SW 1271 (cell line): ENCODE data around the gene BBS9.
"Not testable (repeated sequence)": the region's sequence is repeated elsewhere in the genome, so short reads cannot be mapped to it uniquely, and the experiment has no call there.

Experiments
- DNase-seq, 2 experiments: peaks; one replicate each; lab custom pipeline; 2025; lab: John Stamatoyannopoulos, UW

The BBS9 gene

DNA sequence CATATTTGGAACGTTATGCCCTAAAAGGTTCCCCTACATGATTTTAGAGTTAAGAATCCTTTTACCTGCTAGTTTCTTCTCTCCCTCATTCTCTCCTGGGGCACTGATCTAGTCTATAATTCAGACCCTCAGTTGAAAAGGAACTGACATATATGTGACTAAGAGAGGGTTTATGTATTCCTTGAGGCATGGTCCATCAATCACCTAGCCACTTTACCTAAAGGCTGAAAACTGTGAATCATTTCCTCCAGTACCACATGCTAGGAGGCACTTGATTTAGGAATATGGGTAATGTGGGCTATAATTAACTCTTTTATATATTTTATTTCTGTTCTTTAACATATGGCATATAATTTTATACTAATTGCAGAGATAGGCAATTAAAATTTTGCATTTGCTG is 303.5 kb downstream of the BBS9 start:
- no peak for DNase-seq

DNA sequence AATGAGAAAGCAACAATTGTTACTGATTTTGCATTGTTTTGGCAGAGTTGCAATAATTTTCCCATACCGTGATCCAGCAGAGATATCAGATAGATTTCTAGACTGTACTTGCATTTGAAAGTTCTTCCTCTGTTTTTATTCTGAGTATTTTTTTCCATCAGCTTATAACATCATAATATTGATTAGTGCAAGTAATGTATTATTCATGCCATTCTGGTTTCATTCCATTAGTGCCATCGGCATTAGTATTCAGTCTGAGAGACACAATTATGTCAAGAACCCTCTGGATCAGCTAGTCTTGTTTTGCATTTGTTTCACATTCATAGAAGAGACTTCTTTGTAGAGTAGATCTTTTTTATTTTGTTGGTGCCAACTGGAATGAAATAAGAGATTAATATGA is 304.0 kb downstream of the BBS9 start:
- no peak for DNase-seq

DNA sequence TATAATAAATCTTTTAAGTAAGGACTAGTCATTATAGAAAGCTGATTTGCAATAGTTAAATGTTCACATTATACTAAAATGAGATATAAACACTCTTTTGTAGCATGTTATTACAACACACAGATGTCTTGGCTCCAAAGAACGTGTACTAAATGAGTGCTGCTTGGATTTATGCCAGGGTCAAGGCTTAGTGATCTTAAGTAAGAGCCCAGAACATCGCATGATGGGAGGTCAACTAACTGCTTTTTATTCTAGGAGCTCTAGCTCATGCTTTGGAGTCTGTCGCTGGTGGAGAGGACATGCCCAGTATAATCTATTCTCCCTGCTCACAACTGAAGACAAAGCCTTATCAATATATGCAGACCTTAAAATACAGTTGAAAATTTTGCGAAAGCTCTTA is 315.1 kb downstream of the BBS9 start:
- DNase-seq, result no peak

DNA sequence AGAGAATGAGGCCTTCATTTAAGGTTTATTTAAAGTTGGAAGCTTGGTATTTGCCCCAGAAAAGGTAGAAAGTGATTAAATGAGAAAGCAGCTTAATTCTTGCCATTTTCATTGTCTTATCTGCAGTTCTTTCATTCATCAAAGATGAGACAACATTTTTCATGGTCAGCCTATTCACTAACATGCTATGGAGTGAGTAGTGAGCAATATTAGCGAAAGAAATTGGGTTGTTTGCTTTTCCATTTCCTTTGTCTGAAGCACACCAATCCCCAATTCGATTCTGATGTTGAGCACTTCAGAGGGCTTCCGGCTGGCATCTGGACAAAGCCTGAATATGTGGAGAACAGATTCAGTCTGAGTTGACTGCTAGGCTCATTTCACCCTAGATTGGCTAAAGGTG is 317.2 kb downstream of the BBS9 start:
- no peak for DNase-seq

DNA sequence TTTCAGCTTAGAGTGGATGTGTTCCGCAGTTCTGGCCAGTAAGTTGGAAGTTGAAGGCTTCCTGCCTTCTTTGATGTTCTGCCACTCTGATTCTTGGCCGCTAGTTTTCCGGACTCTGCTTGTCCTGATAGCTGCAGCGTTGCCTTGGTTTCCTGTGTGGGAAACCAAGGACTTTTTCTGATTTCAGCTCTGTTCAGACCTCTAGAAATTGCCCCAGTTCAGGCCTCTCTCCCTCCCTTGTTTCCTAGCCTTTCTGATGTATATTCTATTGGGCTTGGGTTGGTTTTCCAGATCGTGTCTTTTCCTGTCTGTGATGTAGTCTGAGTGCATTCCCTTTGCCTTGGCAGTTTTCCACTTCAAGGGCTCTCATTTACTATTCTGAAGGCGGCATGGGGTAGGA is 318.7 kb downstream of the BBS9 start:
- no peak for DNase-seq

DNA sequence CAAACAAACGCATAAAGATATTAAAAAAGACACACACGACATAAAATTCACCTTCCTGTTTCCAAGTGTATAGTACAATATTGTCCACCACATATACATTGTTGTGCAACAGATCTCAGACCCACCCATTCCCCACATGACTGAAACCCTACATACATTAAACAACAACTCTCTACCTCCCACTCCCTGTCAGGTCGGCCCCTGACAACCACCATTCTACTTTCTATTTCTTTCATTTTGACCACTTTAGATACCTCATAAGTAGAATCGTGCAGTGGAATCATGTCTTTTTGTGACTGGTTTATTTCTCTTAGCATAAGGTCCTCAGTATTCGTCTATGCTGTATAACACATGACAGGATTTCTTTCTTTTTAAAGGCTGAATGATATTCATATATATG is 320.5 kb downstream of the BBS9 start:
- no peak for DNase-seq

DNA sequence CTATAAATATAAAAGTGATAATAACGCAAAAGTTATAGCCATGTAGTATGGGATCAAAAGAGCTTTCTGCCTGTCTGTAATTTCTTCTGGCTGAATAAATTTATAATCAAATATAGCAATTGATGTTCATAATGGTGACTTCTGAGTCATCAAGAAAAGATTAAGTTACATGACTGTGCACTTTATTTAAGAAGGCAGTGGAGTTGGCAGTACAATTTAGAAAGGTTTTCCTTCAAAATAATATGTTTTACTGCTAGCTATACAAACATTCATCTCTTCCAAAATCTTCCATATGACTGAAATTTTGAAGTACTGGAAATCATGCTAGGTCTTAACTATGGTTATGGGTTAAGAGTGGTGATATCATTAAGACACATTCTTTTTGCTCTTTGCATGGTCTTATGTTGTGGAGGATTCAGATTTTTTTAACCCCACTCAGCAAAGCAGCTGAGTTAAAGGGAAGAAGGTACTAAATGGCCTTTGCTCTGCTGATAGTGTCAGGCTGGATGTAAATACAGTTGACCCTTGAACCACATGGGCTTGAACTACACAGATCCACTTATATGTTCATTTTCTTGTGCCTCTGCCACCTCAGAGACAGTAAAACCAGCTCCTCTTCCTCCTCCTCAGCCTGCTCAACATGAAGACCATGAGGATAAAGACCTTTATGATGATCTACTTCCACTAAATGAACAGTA is 323.6 kb downstream of the BBS9 start:
- DNase-seq, result no peak

DNA sequence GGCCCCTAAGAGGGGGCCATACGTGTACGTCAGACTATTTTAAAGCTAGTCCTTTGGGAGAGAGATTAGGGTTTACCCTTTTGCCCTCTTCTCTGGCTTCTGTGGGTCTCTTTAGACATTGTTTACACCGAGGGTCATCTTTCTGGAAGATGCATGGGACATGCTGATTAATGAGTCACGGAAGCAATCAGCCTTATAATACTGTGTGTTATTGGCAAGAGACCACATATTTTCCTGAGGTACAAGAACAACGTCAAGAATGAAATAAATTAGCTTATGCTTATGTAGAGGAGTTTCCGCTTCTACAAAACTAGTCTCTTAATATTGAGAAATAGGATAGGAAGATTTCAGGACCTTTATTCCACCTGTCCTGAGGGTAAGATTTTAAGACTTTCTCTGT is 327.7 kb downstream of the BBS9 start:
- DNase-seq, result no peak

DNA sequence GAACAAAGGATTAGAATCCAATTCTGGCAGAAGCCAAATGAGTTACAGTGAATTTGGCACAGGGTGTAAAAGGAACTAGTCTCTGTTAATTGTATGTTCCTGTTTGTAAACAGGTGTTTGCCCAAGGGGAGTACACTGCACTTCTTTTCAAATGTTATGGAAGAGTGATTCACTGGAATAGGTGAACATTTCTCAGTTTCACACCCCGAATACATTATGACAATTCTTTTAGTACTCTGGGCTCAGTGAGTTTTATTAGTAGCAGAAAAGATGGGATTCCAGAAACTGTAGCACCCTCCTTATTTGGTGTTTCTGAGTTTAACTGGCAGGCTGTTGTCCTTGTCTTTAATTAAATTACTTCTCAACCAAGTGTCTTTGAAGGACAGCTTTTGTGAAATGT is 329.2 kb downstream of the BBS9 start:
- DNase-seq, result no peak

DNA sequence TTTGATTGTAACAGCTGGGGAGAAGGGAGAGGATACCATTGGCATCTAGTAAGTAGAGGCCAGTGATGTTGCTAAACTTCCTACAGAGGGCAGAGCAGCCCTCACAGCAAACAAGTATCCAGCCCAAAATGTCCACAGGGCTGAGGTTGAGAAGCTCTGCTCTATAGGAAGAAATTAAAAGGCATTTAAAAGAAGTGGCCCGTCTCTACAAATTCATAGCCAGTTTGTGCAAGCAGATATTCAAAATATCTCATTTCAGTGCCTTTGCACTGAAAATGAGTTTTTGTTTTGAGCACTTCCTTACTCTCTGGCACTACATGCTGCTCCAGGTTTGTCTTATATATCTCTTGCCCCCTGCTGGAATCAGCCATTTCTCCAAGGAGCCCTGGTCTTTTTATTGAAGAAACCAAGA is 330.0 kb downstream of the BBS9 start:
- peak; percentile 17 to 60 for DNase-seq

DNA sequence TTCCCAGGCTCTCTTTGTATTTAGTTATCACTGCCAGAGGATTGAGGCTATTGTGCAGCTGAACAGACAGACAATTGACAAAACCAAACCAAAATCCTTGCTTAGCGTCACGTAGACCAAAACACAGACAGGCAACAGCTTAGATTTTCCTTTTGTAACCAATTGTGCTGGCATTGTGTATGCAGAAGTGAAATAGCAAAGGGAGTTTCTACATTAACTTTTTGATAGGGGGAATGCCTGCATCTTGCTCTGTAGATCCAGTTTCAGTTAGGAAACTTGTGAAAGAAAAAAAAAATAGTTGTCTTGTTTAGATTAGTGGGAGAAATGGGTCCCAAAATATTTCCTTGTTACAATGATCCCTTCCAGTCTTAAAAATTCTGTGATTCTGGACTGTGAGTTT is 333.8 kb downstream of the BBS9 start:
- DNase-seq, result peak in 1 of 2 experiments; percentile 5

DNA sequence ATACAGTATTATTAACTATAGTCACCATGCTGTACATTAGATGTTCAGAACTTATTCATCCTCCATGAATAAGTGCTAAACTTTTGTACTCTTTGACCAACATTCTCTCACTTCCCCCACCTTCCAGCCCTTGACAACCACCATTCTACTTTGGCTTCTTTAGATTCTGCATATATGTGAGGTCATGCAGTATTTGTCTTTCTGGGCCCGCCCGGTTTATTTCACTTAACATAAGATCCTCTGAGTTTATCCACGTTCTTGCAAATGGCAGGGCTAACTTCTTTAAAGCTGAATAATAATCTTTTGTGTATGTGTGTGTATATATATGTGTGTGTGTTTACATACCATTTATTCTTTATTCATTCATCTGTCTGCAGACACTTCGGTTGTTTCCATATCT is 336.8 kb downstream of the BBS9 start:
- DNase-seq, result no peak

DNA sequence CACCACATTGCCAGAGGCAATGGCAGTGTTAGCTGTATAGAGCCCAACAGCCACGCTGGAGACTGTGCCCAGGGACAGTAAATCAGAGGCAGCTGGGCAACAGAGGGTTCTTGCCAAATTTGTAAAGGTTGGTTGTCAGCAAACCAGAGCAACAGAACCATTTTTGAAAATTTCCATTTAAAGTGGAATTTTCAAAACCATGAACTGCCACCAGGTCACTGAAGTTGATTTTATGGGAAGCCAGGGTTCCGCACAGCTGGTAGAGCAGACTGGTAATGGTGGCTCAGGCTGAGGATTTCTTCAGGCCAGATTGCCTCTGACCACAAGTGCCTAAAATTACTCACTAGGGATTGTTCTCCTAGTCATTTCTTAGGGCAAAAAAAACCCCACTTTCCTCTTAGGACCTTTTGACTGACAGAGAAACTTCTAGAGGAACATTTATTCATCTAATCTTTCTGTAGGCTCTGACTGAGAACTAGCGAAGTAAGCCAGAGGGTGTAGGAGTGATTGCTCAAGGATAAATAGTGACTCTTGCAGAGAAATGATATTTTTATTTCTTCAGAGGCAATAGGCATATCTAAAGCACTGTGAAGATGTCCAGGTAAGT is 342.4 kb downstream of the BBS9 start:
- DNase-seq, result no peak

DNA sequence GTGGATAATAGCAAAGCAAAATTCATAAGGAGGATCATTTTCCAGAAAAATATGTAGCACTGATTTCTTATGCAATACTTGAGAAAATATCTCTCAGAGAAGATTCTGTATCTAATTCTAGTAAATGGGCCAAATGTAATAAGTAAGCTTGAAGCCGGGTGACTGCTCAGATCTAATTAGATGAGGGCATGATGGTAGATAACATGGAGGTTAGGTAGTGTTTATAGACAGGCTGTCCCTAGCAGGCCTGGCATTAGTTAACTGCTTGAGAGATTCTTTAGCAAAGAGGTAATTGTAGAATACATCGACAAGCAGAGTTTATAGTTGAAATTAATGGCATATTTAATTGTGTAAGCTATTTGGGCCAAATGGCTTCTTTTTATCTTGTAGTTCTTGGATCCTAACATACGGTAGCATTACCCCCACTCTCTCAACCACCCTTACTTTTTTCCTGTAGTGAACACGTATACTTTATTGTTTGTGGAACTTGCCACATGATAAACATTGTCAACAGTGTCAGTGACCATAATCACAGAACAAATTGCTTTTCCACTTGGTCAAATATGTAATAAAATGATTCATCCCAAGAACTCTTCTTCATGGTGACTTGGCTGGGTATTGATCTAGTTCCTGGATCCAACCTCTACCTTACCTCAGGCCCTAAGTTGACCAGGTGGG is 343.1 kb downstream of the BBS9 start:
- no peak for DNase-seq

DNA sequence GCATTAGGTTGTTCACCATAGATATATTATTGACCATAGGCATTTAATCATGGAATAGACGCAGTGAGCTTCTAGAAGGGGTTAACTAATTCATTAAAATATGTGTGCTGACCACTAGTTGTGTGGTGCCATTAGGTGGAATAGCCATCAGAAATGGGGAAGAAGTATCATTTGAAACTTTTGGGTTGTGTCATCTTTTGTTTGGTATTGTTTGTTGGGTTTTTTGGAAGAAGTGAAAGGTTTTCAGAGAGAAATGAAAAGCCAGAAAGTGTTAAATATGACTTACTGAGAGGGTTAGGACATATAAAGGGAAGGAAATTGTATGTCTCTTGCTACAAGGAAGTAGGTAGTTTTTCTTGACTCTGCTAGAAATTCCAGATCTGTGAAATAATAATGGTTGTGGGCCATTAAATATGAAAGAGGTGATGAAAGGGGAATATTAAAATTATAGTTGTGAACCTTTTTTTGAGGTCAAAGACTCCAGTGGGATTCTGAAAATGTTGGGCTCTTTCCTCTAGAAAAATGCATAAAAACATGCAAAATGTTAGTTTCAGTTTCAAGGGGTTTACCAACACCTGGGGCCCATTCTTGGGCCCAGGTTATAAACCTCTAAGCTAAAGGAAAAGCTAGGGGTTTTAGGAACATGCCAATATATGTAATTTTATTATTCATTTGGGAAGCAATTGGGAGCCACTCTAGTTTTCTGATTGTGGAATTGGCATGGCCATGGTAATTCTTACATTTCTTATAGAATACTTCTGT is 348.5 kb downstream of the BBS9 start:
- no peak for DNase-seq

DNA sequence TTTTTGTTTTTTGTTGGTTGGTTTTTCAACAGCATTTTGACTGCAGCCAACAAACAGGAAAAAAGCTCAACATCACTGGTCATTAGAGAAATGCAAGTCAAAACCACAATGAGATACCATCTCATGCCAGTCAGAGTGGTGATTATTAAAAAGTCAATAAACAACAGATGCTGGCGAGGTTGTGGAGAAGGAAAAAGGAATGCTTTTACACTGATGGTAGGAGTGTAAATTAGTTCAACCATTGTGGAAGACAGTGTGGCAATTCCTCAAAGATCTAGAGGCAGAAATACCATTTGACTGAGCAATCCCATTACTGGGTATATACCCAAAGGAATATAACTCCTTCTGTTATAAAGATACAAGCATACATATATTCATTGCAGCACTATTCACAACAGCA is 355.1 kb downstream of the BBS9 start:
- not testable (repeated sequence) for DNase-seq

DNA sequence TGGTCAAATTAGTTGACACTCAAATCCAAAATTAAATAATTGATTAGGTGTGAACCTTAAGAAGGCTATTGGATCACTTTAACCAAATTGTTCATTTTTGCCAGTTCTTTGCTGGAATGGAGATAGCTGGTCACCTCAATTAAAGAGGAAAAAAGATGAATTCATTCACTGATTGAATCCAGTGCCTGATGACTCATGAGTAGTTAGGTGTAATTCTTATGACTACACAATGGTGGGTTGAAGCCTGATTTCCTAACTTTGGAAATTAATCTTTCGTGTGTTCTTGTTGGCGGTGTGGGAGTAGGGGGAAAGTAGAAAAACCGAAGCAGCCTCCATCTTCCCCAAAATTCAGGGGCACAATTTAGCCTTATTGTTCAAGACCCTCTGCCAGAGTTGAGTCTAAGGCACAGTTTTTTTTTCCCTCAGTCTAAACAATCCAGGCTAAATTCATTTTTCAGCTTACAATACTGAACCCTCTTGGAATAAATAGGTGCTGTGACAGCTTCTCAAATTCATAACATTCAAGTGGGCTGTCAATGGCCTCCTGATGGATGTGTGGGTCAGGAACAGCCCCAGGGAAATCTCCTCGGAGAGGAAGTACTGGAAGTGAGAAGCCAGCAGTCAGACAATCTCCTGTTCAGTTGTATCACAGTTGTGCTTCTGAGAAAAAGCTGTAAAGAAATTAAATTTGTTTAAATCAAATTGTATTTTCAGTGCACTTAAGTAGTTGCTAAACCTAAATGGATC is 356.6 kb downstream of the BBS9 start:
- DNase-seq, result no peak

DNA sequence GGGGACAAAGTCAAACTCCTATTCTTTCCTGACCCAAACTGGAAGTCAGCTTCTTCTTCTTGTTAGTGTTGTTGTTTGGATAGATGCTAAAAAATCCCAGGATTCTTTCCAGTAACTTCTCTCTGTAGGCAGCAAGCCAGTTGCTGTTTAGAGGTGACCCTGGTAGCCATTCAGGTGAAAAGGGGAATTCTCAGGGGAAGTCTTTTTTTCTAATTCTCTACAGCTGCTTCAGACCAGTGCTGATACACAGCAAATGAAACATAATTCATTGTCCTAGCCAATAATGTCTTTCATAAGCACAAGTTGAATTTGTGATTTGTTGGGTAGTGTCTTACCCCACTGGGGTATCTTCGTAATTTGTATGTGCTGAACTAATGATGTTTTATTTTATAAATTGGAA is 357.3 kb downstream of the BBS9 start:
- DNase-seq, result no peak

DNA sequence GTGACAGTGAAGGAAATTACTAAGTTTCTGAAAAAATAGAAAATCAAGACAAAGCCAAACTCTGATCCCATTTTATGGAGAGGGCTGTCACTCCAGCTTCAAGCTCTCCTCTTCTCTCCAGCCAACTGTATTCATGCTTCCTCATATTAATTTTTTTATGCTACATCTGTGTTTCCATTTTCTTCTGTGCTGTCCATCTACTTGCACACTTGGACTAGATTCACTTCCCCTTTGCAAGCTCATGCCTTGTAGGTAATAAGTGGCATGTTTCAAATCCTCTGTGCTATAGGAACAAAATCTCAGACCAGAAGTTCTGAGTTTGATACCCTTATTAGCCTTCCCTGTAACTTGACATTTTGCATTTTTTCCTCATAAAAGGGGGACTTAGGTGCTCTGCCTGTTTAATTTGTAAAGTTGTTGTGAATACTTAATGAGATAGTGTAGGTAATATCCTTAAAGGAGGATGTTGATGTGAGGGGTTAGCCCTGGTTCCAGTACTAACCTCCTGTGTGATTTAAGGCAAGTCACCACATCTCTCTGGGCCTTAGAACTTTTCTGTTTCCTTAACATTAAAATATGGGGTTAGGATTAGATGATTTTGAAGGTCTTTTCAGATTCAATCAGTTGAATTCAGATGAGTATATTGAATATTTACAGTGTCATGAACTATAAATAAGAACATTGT is 358.8 kb downstream of the BBS9 start:
- no peak for DNase-seq

DNA sequence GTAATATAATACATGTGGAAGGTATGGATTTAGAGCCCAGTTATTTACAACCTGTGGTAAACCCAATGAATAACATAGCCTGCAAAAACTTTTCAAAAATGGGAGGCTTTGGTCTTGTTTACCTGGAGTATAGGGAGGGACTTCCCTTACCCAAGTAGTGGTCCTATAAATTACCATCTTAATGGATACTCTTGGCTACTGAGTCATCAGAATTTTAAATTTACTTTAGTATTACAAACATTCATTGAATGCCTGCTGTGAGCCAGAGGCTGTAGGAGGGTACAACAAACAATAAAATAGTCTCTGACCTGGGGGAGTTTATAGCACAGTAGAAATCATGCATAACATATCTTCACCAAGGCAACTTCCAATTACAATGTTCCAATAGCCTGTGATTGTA is 365.1 kb downstream of the BBS9 start:
- no peak for DNase-seq

DNA sequence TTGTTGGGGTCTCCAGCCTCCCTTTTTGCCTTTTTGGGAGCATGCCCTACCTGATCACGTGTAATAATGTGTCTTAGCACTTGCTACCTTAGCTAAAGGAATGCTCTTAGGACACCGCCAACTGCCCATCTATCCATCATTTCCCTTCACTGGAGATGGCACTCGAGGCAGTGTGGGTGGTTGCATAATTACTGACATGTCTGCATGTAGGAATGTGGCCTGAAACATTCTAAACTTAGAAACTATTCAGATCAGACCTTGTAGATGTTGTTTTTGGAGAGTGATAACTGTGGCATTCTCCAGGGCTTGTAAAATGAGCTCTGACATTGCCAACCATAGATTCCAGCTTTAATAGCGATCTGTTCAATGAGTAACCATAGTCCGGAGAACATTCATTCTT is 365.8 kb downstream of the BBS9 start:
- DNase-seq, result no peak

DNA sequence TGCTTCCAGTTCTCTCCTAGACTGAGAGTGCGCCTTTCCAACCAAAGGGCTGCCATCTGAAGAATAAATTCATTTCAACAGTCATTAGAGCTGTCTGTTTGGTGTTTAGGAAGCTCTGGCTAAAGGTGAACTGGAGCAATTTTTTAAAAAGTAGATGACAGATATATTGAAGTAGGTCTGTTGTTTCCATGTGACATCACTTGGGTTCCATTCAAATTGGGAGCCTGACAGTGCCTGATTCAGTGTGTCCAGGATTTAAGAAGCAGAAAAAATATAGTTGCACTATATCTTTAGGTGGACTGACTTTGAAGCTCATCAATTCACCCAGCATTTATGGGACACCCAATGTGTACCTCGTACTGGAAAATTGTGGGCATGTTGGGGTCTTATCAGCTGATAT is 367.7 kb downstream of the BBS9 start:
- no peak for DNase-seq
